Peyer's patch (tissue), 4 donors: Measurements from ENCODE around the gene ACOT13. TPM values are rescaled to one million over a fixed set of nuclear protein-coding genes. Genes with fewer than 3 reads are reported as not detected.

ENCODE experiments used
- DNase-seq, 3 donors: peaks; one replicate each; pipeline ENCODE4 v3.0.0-alpha.2; 2017 to 2019
- H3K27ac ChIP-seq, 4 donors: fragments of 200-600 bp; sonication (generic); one replicate each; pipeline ENCODE4 v1.5.1; 2016 to 2019
- H3K27me3 ChIP-seq, 2 donors: fragments of 200-600 bp; sonication (generic); one replicate each; pipeline ENCODE4 v1.5.1; 2019
- H3K36me3 ChIP-seq, 3 donors: fragments of 200-600 bp; sonication (generic); one replicate each; pipeline ENCODE4 v1.5.1; 2016 to 2019
- H3K4me1 ChIP-seq, 4 donors: fragments of 200-600 bp; sonication (generic); one replicate each; pipeline ENCODE4 v1.5.1; 2016 to 2019
- H3K4me3 ChIP-seq, 4 donors: fragments of 200-600 bp; sonication (generic); 1 replicate in 3 of 4; 2 replicates in 1 of 4; pipeline ENCODE4 v1.5.1; 2016 to 2019; ENCODE audit warnings: mild to moderate bottlenecking in 1 of 4
- H3K9me3 ChIP-seq, 4 donors: fragments of 200-600 bp; sonication (generic); one replicate each; pipeline ENCODE4 v1.5.1; 2016 to 2019; ENCODE audit warnings: mild to moderate bottlenecking in 1 of 4
- CTCF ChIP-seq, 6 experiments: fragments of 450-650 bp in 4 of 6; fragments of 200-600 bp in 2 of 6; sonication (generic) in 1 of 6; IDR thresholded peaks; one replicate each; pipeline ENCODE4 v1.5.1; 2017 to 2019; ENCODE audit warnings: antibody characterized with exemption in 6 of 6, mild to moderate bottlenecking in 3 of 6, moderate library complexity in 1 of 6
- POLR2A ChIP-seq, 2 donors: fragments of 450-650 bp; IDR thresholded peaks; one replicate each; pipeline ENCODE4 v1.5.1; 2017; ENCODE audit warnings: antibody characterized with exemption in 2 of 2, mild to moderate bottlenecking in 2 of 2, moderate library complexity in 2 of 2
- total RNA-seq, 4 donors: library from RNA; depleted of rRNA; stranded (reverse); fragments of >200 nt; gene quantifications; one replicate each; pipeline ENCODE4 v1.1.0, GENCODE V29; 2016

The ACOT13 gene
- 10 to 100 TPM in 2 of 4 donors, 1 to 10 TPM in 2; 5.2 to 23.1 (median 9.1) TPM for total RNA-seq

GRCh38 chr6:24666641-24667377 is at the start of gene ACOT13, which contains the start of gene TDP2:
Gene ACOT13 (plus strand): TSS chr6:24667077. CDS start chr6:24667264, 187 bp downstream.
Gene TDP2 (minus strand): TSS chr6:24666899. CDS start chr6:24666862, 37 bp downstream.
- peak; percentile 89 to 97 (median 97) for DNase-seq
- Histone ChIP-seq H3K27ac (peak within 1 kb of the TSS; percentile 88 to 98 (median 91)), H3K9me3 (no peaks in the 10 kb centered on the region), H3K36me3 (peaks cover 0 to 13% (median 0%) of the 10 kb centered on the region in 3 donors), H3K27me3 (no peaks in the 10 kb centered on the region), H3K4me3 (peak within 1 kb of the TSS; percentile 87 to 97 (median 90)), H3K4me1 (peaks cover 2 to 22% (median 7%) of the 10 kb centered on the region in 4 donors)
- TF ChIP-seq POLR2A (IDR thresholded peaks at IDR 0.05) (peak; percentile 80 to 90), CTCF (IDR thresholded peaks at IDR 0.05) (peak; percentile 28 to 79 (median 60))

- Histone ChIP-seq H3K27ac (no peak overlapping the region), H3K9me3 (no peaks in the 10 kb centered on the region), H3K36me3 (no peaks in the 10 kb centered on the region), H3K4me1 (no peaks in the 10 kb centered on the region), H3K4me3 (no peak overlapping the region), H3K27me3 (no peaks in the 10 kb centered on the region)
- no peak for TF ChIP-seq CTCF (IDR thresholded peaks at IDR 0.05)
- TF ChIP-seq POLR2A (IDR thresholded peaks at IDR 0.05), result no peak
- no peak for DNase-seq
Measured at GRCh38 chr6:24619661-24620060, 47.2 kb upstream of the ACOT13 start.

- TF ChIP-seq POLR2A (IDR thresholded peaks at IDR 0.05), result no peak
- no peak for TF ChIP-seq CTCF (IDR thresholded peaks at IDR 0.05)
- H3K36me3 ChIP-seq, result no peaks in the 10 kb centered on the region
- no peaks in the 10 kb centered on the region for H3K4me1 ChIP-seq
- H3K4me3 ChIP-seq, result no peak overlapping the region
- H3K27me3 ChIP-seq, result no peaks in the 10 kb centered on the region
- no peak overlapping the region for H3K27ac ChIP-seq
- no peak for DNase-seq
- H3K9me3 ChIP-seq, result no peaks in the 10 kb centered on the region
Measured at GRCh38 chr6:24620637-24621036, 46.2 kb upstream of the ACOT13 start.

GRCh38 chr6:24621626-24622289 is 45.1 kb upstream of the ACOT13 start:
- Histone ChIP-seq H3K9me3 (no peaks in the 10 kb centered on the region), H3K36me3 (no peaks in the 10 kb centered on the region), H3K4me1 (no peaks in the 10 kb centered on the region), H3K4me3 (no peak overlapping the region), H3K27ac (no peak overlapping the region), H3K27me3 (no peaks in the 10 kb centered on the region)
- TF ChIP-seq POLR2A (IDR thresholded peaks at IDR 0.05) (no peak), CTCF (IDR thresholded peaks at IDR 0.05) (no peak)
- no peak for DNase-seq

- H3K27me3 ChIP-seq, result no peaks in the 10 kb centered on the region
Measured at GRCh38 chr6:24630856-24631505, 35.9 kb upstream of the ACOT13 start.

More at GRCh38 chr6:24630856-24631505, 35.9 kb upstream of the ACOT13 start:
- no peaks in the 10 kb centered on the region for H3K4me1 ChIP-seq
- peaks cover 0 to 4% (median 0%) of the 10 kb centered on the region in 4 donors for H3K9me3 ChIP-seq
- no peak overlapping the region for H3K4me3 ChIP-seq
- H3K36me3 ChIP-seq, result no peaks in the 10 kb centered on the region
- TF ChIP-seq POLR2A (IDR thresholded peaks at IDR 0.05), result no peak
- TF ChIP-seq CTCF (IDR thresholded peaks at IDR 0.05), result no peak
- no peak for DNase-seq
- no peak overlapping the region for H3K27ac ChIP-seq
